ENCODE results near the gene ADAMTS2. TPM values are rescaled to one million over a fixed set of nuclear protein-coding genes. Genes with fewer than 3 reads are reported as not detected.

The ADAMTS2 gene
- total RNA-seq, 1 experiment from 2014 or later = 3.9 TPM

DNA sequence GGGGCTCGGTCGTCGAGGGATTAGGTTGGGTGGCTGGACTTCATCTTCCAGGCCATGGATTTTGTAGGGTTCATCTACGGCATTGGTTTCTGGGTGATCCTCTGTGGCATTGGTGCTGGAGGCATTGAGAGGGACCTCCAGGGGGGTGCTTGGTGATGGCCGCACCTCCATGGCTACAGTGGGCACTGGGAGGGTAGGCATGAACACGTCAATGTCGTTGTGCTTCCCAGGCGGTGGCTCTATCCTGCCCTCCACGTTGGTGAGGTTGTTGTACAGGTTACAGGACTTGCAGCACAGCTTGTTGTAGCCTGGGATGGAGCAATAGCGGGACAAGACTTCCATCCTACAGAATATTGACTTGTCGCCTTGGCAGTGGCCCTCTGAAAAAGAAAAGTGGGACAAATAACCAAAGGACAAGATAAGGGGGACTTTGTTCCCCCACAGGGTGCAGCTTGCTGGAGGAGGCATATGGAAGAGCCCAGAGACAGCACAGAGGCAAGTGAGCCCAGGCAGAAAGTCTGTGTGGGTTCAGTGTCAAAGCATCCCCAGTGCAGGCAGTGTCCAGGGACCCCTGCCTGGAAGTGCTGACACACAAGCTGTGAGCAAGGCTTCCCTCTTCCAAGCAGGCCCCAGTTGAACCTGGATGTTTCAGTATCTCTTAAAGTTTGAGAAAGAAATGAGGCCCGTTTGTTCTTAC is 231.2 kb downstream of the ADAMTS2 start:
- H3K36me3 ChIP-seq (ENCODE audit: control insufficient read depth in 1 of 2, insufficient read depth in 2 of 2, low read length in 2 of 2) = no peaks in the 10 kb centered on the region
- TF ChIP-seq EZH2phosphoT487 (IDR thresholded peaks at IDR 0.05; ENCODE audit: borderline replicate concordance) (no peak), CEBPB (IDR thresholded peaks at IDR 0.05; ENCODE audit: low read depth) (no peak), POLR2AphosphoS5 (IDR thresholded peaks at IDR 0.05; ENCODE audit: low read depth, low read length) (no peak)
- no peaks in the 10 kb centered on the region for H3K9me3 ChIP-seq (ENCODE audit: control insufficient read depth in 1 of 2, insufficient read depth in 1 of 2, low read depth in 1 of 2, low read length in 2 of 2)
- RAD21 ChIA-PET (ENCODE audit: low non-redundant PET in 1 of 2, low total read pairs in 2 of 2, uncharacterized antibody in 2 of 2, unreplicated experiment in 2 of 2) = no interaction called here
- H4K20me1 ChIP-seq (ENCODE audit: insufficient read depth) = no peaks in the 10 kb centered on the region
- no peak overlapping the region for H3K4me2 ChIP-seq (ENCODE audit: low read length)
- DNase-seq (ENCODE audit: low read depth, low spot score) = no peak
- no peak overlapping the region for H3K9ac ChIP-seq (ENCODE audit: low read length)
- intact Hi-C loops (cut with micrococcal nuclease) = no loop called here
- POLR2A ChIA-PET = no interaction called here
- no TSS peak for BruUV-seq (replicated peaks)
- no peak overlapping the region for H2AFZ ChIP-seq (ENCODE audit: low read depth, low read length, poor library complexity, severe bottlenecking)
- no peak overlapping the region for H3K4me3 ChIP-seq (replicated peaks in 1 of 2; ENCODE audit: low read depth in 1 of 2, low read length in 2 of 2)
- H3K9me2 ChIP-seq (ENCODE audit: insufficient read depth) = no peaks in the 10 kb centered on the region
- H3K27me3 ChIP-seq (ENCODE audit: insufficient read depth, low read length) = no peaks in the 10 kb centered on the region
- peaks cover 0 to 6% of the 10 kb centered on the region in 2 experiments; a peak in 1 of 4 replicates for H3K4me1 ChIP-seq (ENCODE audit: control insufficient read depth in 1 of 2, insufficient read depth in 2 of 2, low read length in 2 of 2)
- ATAC-seq = no peak
- CTCF ChIA-PET = no interaction called here
- no peaks in the 10 kb centered on the region for H3K79me2 ChIP-seq (ENCODE audit: insufficient read depth, low read length)
- no peak overlapping the region for H3K27ac ChIP-seq (ENCODE audit: low read depth, low read length)

- no peaks in the 10 kb centered on the region for H3K27me3 ChIP-seq (ENCODE audit: insufficient read depth, low read length)
- ATAC-seq = no peak
- no peaks in the 10 kb centered on the region for H3K9me2 ChIP-seq (ENCODE audit: insufficient read depth)
- peaks cover 0 to under 1% of the 10 kb centered on the region in 2 experiments; a peak in 1 of 4 replicates for H3K4me1 ChIP-seq (ENCODE audit: control insufficient read depth in 1 of 2, insufficient read depth in 2 of 2, low read length in 2 of 2)
- H3K4me3 ChIP-seq (replicated peaks in 1 of 2; ENCODE audit: low read depth in 1 of 2, low read length in 2 of 2) = no peak overlapping the region
- no peak overlapping the region for H2AFZ ChIP-seq (ENCODE audit: low read depth, low read length, poor library complexity, severe bottlenecking)
- CTCF ChIA-PET = no interaction called here
- no peak for TF ChIP-seq REST (IDR thresholded peaks at IDR 0.05; ENCODE audit: low read depth)
- POLR2A ChIA-PET = no interaction called here
- no peak overlapping the region for H3K9ac ChIP-seq (ENCODE audit: low read length)
- H3K27ac ChIP-seq (ENCODE audit: low read depth, low read length) = no peak overlapping the region
- RAD21 ChIA-PET (ENCODE audit: low non-redundant PET in 1 of 2, low total read pairs in 2 of 2, uncharacterized antibody in 2 of 2, unreplicated experiment in 2 of 2) = no interaction called here
- H4K20me1 ChIP-seq (ENCODE audit: insufficient read depth) = no peaks in the 10 kb centered on the region
- BruUV-seq (replicated peaks) = no TSS peak
- H3K79me2 ChIP-seq (ENCODE audit: insufficient read depth, low read length) = no peaks in the 10 kb centered on the region
- DNase-seq (ENCODE audit: low read depth, low spot score) = no peak
- H3K36me3 ChIP-seq (ENCODE audit: control insufficient read depth in 1 of 2, insufficient read depth in 2 of 2, low read length in 2 of 2) = no peaks in the 10 kb centered on the region
- H3K9me3 ChIP-seq (ENCODE audit: control insufficient read depth in 1 of 2, insufficient read depth in 1 of 2, low read depth in 1 of 2, low read length in 2 of 2) = no peaks in the 10 kb centered on the region
- intact Hi-C loops (cut with micrococcal nuclease) = no loop called here
- H3K4me2 ChIP-seq (ENCODE audit: low read length) = no peak overlapping the region
Measured at GRCh38 chr5:179113143-179113530, 232.1 kb downstream of the ADAMTS2 start.

Measured in HCT116 (cell line).